Keratinocyte (primary cell): ENCODE data around the gene ATRNL1. TPM values are rescaled to one million over a fixed set of nuclear protein-coding genes. Genes with fewer than 3 reads are reported as not detected.

Experiments
- DNase-seq: peaks from one replicate; pipeline ENCODE4 v3.0.0-alpha.2; 2011; ENCODE audit warnings: low read depth, missing footprints, low spot score
- FAIRE-seq: peaks from 2 replicates; lab custom pipeline; 2011; peaks lifted over from hg19 to GRCh38; lab: Jason Lieb, UNC
- H2AFZ ChIP-seq: 2 replicates; pipeline ENCODE4 v1.6.0; 2012; ENCODE audit warnings: low read length, control low read depth, inconsistent platforms; ENCODE audit not compliant: control insufficient read depth
- H3K27ac ChIP-seq: 2 replicates; pipeline ENCODE4 v1.5.1; 2011; ENCODE audit warnings: low read length; ENCODE audit not compliant: control insufficient read depth, insufficient read depth
- H3K27me3 ChIP-seq: 3 replicates; pipeline ENCODE4 v1.6.0; 2011; ENCODE audit warnings: low read length; ENCODE audit not compliant: control insufficient read depth, insufficient read depth; ENCODE audit errors: extremely low read depth
- H3K36me3 ChIP-seq, 2 experiments: 2 replicates in 1 of 2; 3 replicates in 1 of 2; pipeline ENCODE4 v1.5.1; 2011; ENCODE audit warnings: low read length in 2 of 2, mild to moderate bottlenecking in 1 of 2; ENCODE audit not compliant: control insufficient read depth in 2 of 2, insufficient read depth in 2 of 2; ENCODE audit errors: extremely low read depth in 1 of 2
- H3K4me1 ChIP-seq: 3 replicates; pipeline ENCODE4 v1.5.1; 2011; ENCODE audit warnings: low read length; ENCODE audit not compliant: control insufficient read depth, insufficient read depth; ENCODE audit errors: extremely low read depth
- H3K4me2 ChIP-seq: 3 replicates; pipeline ENCODE4 v1.6.0; 2011; ENCODE audit warnings: low read depth, low read length; ENCODE audit not compliant: control insufficient read depth, insufficient read depth; ENCODE audit errors: extremely low read depth
- H3K4me3 ChIP-seq, 3 experiments: fragments of 200-600 bp in 1 of 3; sonication (generic) in 1 of 3; 2 replicates in 2 of 3; 3 replicates in 1 of 3; pipeline ENCODE4 v1.5.1; 2011 to 2016; ENCODE audit warnings: low read length in 3 of 3, mild to moderate bottlenecking in 3 of 3, control low read depth in 2 of 3, inconsistent platforms in 1 of 3, low read depth in 1 of 3, mixed read lengths in 1 of 3, mixed run types in 1 of 3, moderate library complexity in 1 of 3; ENCODE audit not compliant: control insufficient read depth in 2 of 3, insufficient read depth in 2 of 3; ENCODE audit errors: extremely low read depth in 1 of 3
- H3K79me2 ChIP-seq: 2 replicates; pipeline ENCODE4 v1.6.0; 2012; ENCODE audit warnings: low read length; ENCODE audit not compliant: control insufficient read depth, insufficient read depth
- H3K9ac ChIP-seq: 3 replicates; pipeline ENCODE4 v1.6.0; 2011; ENCODE audit warnings: low read length; ENCODE audit not compliant: control insufficient read depth, insufficient read depth; ENCODE audit errors: extremely low read depth
- H3K9me1 ChIP-seq: 3 replicates; pipeline ENCODE4 v1.6.0; 2011; ENCODE audit warnings: low read length; ENCODE audit not compliant: control insufficient read depth, insufficient read depth; ENCODE audit errors: extremely low read depth
- H3K9me3 ChIP-seq: 2 replicates; pipeline ENCODE4 v1.5.1; 2012; ENCODE audit warnings: low read depth, low read length; ENCODE audit not compliant: control insufficient read depth
- H4K20me1 ChIP-seq: 3 replicates; pipeline ENCODE4 v1.6.0; 2011; ENCODE audit warnings: low read length; ENCODE audit not compliant: control insufficient read depth, insufficient read depth; ENCODE audit errors: extremely low read depth
- CTCF ChIP-seq, 3 experiments: IDR thresholded peaks in 1 of 3; conservative IDR thresholded peaks in 1 of 3; optimal IDR thresholded peaks in 1 of 3; 2 replicates in 2 of 3; 3 replicates in 1 of 3; pipeline versions ENCODE3 to v1.5.1; 2011; ENCODE audit warnings: low read length in 3 of 3, mild to moderate bottlenecking in 3 of 3, moderate library complexity in 2 of 3, control low read depth in 1 of 3, inconsistent platforms in 1 of 3; ENCODE audit not compliant: insufficient read depth in 2 of 3; ENCODE audit errors: extremely low read depth in 1 of 3
- EZH2 ChIP-seq: IDR thresholded peaks from one replicate; pipeline ENCODE4 v1.6.1; 2012; ENCODE audit warnings: inconsistent platforms, mild to moderate bottlenecking, low read length, moderate library complexity
- dilution Hi-C: fragments of 300-500 bp; cut with MboI; formaldehyde crosslinking; loops from one replicate; pipeline ENCODE4 v1.7.0; 2020; ENCODE audit warnings: low sequenced_read_pairs; ENCODE audit not compliant: extremely low pct_ligation_motif_present
- polyA plus RNA-seq, 5 experiments: library from polyadenylated mRNA; depleted of rRNA in 3 of 5; stranded (reverse) in 3 of 5; stranded (forward) in 1 of 5; unstranded in 1 of 5; fragments of >200 nt; gene quantifications; 1 replicate in 1 of 5; 2 replicates in 3 of 5; 3 replicates in 1 of 5; pipeline versions ENCODE4 v1.2.1 to v1.2.3, GENCODE V29; 2011 to 2012; ENCODE audit warnings: missing spikeins in 2 of 5, low read depth in 1 of 5, low replicate concordance in 1 of 5

Gene ATRNL1
- polyA plus RNA-seq, 1 donor (not counting 4 experiments of a cell fraction or from before 2014, with no cell fraction given), result 0.07 TPM

GRCh38 chr10:115857856-115858255, 764.7 kb downstream of the ATRNL1 start:
- no peak overlapping the region for H3K27ac ChIP-seq
- H3K27me3 ChIP-seq, result no peaks in the 10 kb centered on the region
- no peak overlapping the region for H3K4me2 ChIP-seq
- dilution Hi-C loops, result no loop called here
- no peak for FAIRE-seq
- no peaks in the 10 kb centered on the region for H3K79me2 ChIP-seq
- no peak overlapping the region for H3K4me3 ChIP-seq
- no peaks in the 10 kb centered on the region for H3K36me3 ChIP-seq
- no peaks in the 10 kb centered on the region for H4K20me1 ChIP-seq
- no peak overlapping the region for H2AFZ ChIP-seq
- H3K9me1 ChIP-seq, result no peaks in the 10 kb centered on the region
- no peak for DNase-seq
- H3K9ac ChIP-seq, result no peak overlapping the region
- H3K9me3 ChIP-seq, result no peaks in the 10 kb centered on the region
- no peak for TF ChIP-seq EZH2
- no peak for TF ChIP-seq CTCF (optimal IDR thresholded peaks at IDR 0.05 in 1 of 3, IDR thresholded peaks at IDR 0.05 in 1 of 3, conservative IDR thresholded peaks at IDR 0.05 in 1 of 3; ENCODE audit: extremely low read depth in 1 of 3, insufficient read depth in 2 of 3, low read length in 3 of 3)
- peaks cover 41% of the 10 kb centered on the region for H3K4me1 ChIP-seq

- H4K20me1 ChIP-seq, result no peaks in the 10 kb centered on the region
- no peaks in the 10 kb centered on the region for H3K27me3 ChIP-seq
- no peak for TF ChIP-seq CTCF (optimal IDR thresholded peaks at IDR 0.05 in 1 of 3, IDR thresholded peaks at IDR 0.05 in 1 of 3, conservative IDR thresholded peaks at IDR 0.05 in 1 of 3; ENCODE audit: extremely low read depth in 1 of 3, insufficient read depth in 2 of 3, low read length in 3 of 3)
- TF ChIP-seq EZH2, result no peak
- H3K9me3 ChIP-seq, result no peaks in the 10 kb centered on the region
- H3K9me1 ChIP-seq, result no peaks in the 10 kb centered on the region
- no peak for DNase-seq
- no peak overlapping the region for H3K4me2 ChIP-seq
- H3K36me3 ChIP-seq, result no peaks in the 10 kb centered on the region
- dilution Hi-C loops, result no loop called here
- peaks cover 23% of the 10 kb centered on the region for H3K4me1 ChIP-seq
- H3K79me2 ChIP-seq, result no peaks in the 10 kb centered on the region
- no peak overlapping the region for H3K4me3 ChIP-seq
- no peak for FAIRE-seq
- no peak overlapping the region for H2AFZ ChIP-seq
- H3K27ac ChIP-seq, result no peak overlapping the region
- no peak overlapping the region for H3K9ac ChIP-seq
These were observed 767.3 kb downstream of the ATRNL1 start for GRCh38 chr10:115860182-115861107.
